ENCODE results near the gene SH2D3C. TPM values are rescaled to one million over a fixed set of nuclear protein-coding genes. Genes with fewer than 3 reads are reported as not detected.

Gene SH2D3C
- total and polyA plus RNA-seq, 9 of the 15 experiments (the other 6 are each of a cell fraction or from before 2014, with no cell fraction given) = 0.03 to 1.2 (median 0.22) TPM; not detected in 1

DNA sequence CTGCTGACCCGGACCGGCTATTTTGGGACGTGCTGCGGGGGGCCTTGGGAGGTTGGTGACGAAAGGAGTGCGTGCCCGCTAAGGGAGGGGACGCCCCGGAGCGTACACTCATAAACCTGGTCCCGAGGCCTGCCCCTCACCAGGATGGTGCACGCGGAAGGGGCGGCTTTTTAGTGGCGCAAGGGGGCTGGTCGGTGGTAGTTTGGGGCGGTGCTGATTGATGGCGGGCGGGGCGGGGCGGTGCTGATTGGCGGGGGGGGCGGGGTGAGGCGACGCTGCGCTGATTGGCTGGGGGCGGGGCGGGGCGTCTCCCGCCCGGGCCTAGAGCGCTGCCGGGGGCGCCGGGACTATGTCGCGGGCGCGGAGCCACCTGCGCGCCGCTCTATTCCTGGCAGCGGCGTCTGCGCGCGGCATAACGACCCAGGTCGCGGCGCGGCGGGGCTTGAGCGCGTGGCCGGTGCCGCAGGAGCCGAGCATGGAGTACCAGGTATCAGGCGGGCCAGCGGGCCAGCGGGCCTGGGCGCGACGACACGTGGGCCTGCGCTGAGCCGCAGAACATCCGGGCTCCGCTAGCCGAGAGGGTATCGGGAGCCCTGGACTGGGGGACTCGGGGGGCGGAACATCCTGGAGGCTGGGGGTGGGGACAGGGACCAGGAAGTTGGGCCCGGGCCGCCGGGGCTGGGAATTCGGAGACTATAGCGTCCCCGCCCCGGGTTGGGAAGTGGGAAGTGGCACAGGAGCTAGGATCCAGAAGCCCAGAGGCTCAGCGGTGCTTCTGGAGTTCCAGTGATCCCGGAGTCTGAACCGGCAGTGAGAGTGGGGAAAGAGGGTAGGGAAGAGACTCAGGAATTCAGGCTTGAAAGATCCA, 24.3 kb upstream of the SH2D3C start, which contains the start of gene FPGS (continued):
- TF ChIP-seq, protein P1, sequence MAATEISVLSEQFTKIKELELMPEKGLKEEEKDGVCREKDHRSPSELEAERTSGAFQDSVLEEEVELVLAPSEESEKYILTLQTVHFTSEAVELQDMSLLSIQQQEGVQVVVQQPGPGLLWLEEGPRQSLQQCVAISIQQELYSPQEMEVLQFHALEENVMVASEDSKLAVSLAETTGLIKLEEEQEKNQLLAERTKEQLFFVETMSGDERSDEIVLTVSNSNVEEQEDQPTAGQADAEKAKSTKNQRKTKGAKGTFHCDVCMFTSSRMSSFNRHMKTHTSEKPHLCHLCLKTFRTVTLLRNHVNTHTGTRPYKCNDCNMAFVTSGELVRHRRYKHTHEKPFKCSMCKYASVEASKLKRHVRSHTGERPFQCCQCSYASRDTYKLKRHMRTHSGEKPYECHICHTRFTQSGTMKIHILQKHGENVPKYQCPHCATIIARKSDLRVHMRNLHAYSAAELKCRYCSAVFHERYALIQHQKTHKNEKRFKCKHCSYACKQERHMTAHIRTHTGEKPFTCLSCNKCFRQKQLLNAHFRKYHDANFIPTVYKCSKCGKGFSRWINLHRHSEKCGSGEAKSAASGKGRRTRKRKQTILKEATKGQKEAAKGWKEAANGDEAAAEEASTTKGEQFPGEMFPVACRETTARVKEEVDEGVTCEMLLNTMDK (IDR thresholded peaks at IDR 0.05; ENCODE audit: borderline replicate concordance, insufficient read depth, low read depth, low read length, poor library complexity, severe bottlenecking) = no peak
- peak; percentile 30; the same call in 1 of the 2 replicates for TF ChIP-seq GABPB1 (CRISPR knock-in tag; IDR thresholded peaks at IDR 0.05)
- TF ChIP-seq HNRNPLL (IDR thresholded peaks at IDR 0.05; ENCODE audit: low read depth, low read length, poor library complexity, severe bottlenecking) = no peak
- TF ChIP-seq, protein P2, sequence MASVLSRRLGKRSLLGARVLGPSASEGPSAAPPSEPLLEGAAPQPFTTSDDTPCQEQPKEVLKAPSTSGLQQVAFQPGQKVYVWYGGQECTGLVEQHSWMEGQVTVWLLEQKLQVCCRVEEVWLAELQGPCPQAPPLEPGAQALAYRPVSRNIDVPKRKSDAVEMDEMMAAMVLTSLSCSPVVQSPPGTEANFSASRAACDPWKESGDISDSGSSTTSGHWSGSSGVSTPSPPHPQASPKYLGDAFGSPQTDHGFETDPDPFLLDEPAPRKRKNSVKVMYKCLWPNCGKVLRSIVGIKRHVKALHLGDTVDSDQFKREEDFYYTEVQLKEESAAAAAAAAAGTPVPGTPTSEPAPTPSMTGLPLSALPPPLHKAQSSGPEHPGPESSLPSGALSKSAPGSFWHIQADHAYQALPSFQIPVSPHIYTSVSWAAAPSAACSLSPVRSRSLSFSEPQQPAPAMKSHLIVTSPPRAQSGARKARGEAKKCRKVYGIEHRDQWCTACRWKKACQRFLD (CRISPR knock-in tag; IDR thresholded peaks at IDR 0.05) = peak; percentile 74; the same call in 1 of the 2 replicates
- TF ChIP-seq MEIS2 (IDR thresholded peaks at IDR 0.05; ENCODE audit: partially characterized antibody) = peak; percentile 37
- TF ChIP-seq, protein P3, sequence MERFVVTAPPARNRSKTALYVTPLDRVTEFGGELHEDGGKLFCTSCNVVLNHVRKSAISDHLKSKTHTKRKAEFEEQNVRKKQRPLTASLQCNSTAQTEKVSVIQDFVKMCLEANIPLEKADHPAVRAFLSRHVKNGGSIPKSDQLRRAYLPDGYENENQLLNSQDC (CRISPR knock-in tag; IDR thresholded peaks at IDR 0.05) = no peak
- no peak for TF ChIP-seq ZNF778 (CRISPR knock-in tag; IDR thresholded peaks at IDR 0.05)
- TF ChIP-seq, protein P4, sequence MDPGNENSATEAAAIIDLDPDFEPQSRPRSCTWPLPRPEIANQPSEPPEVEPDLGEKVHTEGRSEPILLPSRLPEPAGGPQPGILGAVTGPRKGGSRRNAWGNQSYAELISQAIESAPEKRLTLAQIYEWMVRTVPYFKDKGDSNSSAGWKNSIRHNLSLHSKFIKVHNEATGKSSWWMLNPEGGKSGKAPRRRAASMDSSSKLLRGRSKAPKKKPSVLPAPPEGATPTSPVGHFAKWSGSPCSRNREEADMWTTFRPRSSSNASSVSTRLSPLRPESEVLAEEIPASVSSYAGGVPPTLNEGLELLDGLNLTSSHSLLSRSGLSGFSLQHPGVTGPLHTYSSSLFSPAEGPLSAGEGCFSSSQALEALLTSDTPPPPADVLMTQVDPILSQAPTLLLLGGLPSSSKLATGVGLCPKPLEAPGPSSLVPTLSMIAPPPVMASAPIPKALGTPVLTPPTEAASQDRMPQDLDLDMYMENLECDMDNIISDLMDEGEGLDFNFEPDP (CRISPR knock-in tag; IDR thresholded peaks at IDR 0.05) = no peak
- peak; percentile 49; the same call in 1 of the 2 replicates for TF ChIP-seq HDAC2 (IDR thresholded peaks at IDR 0.05)
- peak; percentile 4 for TF ChIP-seq DACH1 (IDR thresholded peaks at IDR 0.05; ENCODE audit: partially characterized antibody)
- TF ChIP-seq, protein P5, sequence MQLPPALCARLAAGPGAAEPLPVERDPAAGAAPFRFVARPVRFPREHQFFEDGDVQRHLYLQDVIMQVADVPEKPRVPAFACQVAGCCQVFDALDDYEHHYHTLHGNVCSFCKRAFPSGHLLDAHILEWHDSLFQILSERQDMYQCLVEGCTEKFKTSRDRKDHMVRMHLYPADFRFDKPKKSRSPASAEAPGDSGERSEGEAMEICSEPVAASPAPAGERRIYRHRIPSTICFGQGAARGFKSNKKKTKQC (CRISPR knock-in tag; IDR thresholded peaks at IDR 0.05) = peak; percentile 66; the same call in 1 of the 2 replicates
- peak; percentile 65 for TF ChIP-seq POLR2H (tag; IDR thresholded peaks at IDR 0.05; ENCODE audit: low read depth)
- no peak for TF ChIP-seq ZNF12 (CRISPR knock-in tag; IDR thresholded peaks at IDR 0.05)
- TF ChIP-seq, protein P6, sequence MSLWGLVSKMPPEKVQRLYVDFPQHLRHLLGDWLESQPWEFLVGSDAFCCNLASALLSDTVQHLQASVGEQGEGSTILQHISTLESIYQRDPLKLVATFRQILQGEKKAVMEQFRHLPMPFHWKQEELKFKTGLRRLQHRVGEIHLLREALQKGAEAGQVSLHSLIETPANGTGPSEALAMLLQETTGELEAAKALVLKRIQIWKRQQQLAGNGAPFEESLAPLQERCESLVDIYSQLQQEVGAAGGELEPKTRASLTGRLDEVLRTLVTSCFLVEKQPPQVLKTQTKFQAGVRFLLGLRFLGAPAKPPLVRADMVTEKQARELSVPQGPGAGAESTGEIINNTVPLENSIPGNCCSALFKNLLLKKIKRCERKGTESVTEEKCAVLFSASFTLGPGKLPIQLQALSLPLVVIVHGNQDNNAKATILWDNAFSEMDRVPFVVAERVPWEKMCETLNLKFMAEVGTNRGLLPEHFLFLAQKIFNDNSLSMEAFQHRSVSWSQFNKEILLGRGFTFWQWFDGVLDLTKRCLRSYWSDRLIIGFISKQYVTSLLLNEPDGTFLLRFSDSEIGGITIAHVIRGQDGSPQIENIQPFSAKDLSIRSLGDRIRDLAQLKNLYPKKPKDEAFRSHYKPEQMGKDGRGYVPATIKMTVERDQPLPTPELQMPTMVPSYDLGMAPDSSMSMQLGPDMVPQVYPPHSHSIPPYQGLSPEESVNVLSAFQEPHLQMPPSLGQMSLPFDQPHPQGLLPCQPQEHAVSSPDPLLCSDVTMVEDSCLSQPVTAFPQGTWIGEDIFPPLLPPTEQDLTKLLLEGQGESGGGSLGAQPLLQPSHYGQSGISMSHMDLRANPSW (CRISPR knock-in tag; IDR thresholded peaks at IDR 0.05) = no peak
- peak; percentile 77; the same call in 1 of the 2 replicates for TF ChIP-seq CTBP1 (IDR thresholded peaks at IDR 0.05; ENCODE audit: borderline replicate concordance)
- TF ChIP-seq, protein P7, sequence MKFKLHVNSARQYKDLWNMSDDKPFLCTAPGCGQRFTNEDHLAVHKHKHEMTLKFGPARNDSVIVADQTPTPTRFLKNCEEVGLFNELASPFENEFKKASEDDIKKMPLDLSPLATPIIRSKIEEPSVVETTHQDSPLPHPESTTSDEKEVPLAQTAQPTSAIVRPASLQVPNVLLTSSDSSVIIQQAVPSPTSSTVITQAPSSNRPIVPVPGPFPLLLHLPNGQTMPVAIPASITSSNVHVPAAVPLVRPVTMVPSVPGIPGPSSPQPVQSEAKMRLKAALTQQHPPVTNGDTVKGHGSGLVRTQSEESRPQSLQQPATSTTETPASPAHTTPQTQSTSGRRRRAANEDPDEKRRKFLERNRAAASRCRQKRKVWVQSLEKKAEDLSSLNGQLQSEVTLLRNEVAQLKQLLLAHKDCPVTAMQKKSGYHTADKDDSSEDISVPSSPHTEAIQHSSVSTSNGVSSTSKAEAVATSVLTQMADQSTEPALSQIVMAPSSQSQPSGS (CRISPR knock-in tag; IDR thresholded peaks at IDR 0.05) = no peak; the same call in 1 of the 2 replicates

Data from K562 (cell line).